ENCODE data around the gene TMEM150B. TPM values are rescaled to one million over a fixed set of nuclear protein-coding genes. Genes with fewer than 3 reads are reported as not detected.

Gene TMEM150B
- total and polyA plus RNA-seq, 7 experiments from 2014 or later = 0.44 to 10.3 (median 0.71) TPM; not detected in 3

GRCh38 chr19:55316646-55317045, 8.5 kb downstream of the TMEM150B start:
- H3K9me3 Mint-ChIP-seq = no peaks in the 10 kb centered on the region
- H3K36me3 Mint-ChIP-seq = no peaks in the 10 kb centered on the region
- Histone ChIP-seq H3K36me3 (ENCODE audit: control insufficient read depth in 2 of 3, insufficient read depth in 3 of 3, low read length in 3 of 3) (no peaks in the 10 kb centered on the region), H3K9me3 (ENCODE audit: control insufficient read depth in 2 of 3, low read length in 3 of 3) (no peaks in the 10 kb centered on the region), H3K27me3 (ENCODE audit: control insufficient read depth in 2 of 2, insufficient read depth in 2 of 2, low read length in 2 of 2) (no peaks in the 10 kb centered on the region), H3K27ac (ENCODE audit: low read depth, low read length) (no peak overlapping the region), H3K4me3 (ENCODE audit: low read length) (no peak overlapping the region), H3K4me1 (ENCODE audit: control insufficient read depth in 2 of 2, insufficient read depth in 2 of 2, low read length in 2 of 2) (no peaks in the 10 kb centered on the region)
- peaks cover 0 to under 1% (median 0%) of the 10 kb centered on the region in 5 donors for H3K27me3 Mint-ChIP-seq
- peaks cover 0 to 3% (median 0%) of the 10 kb centered on the region in 7 donors for H3K4me1 Mint-ChIP-seq
- no peak for DNase-seq
- ChIA-PET POLR2A (no interaction called here), CTCF (no interaction called here)
- ATAC-seq = no peak
- H3K27ac Mint-ChIP-seq = no peak overlapping the region
- H3K4me3 Mint-ChIP-seq = no peak overlapping the region
- intact Hi-C loops (cut with micrococcal nuclease) = no loop called here

GRCh38 chr19:55315956-55316525, 9.1 kb downstream of the TMEM150B start:
- Histone ChIP-seq H3K27ac (ENCODE audit: low read depth, low read length) (no peak overlapping the region), H3K4me3 (ENCODE audit: low read length) (no peak overlapping the region), H3K4me1 (ENCODE audit: control insufficient read depth in 2 of 2, insufficient read depth in 2 of 2, low read length in 2 of 2) (no peaks in the 10 kb centered on the region), H3K9me3 (ENCODE audit: control insufficient read depth in 2 of 3, low read length in 3 of 3) (no peaks in the 10 kb centered on the region), H3K27me3 (ENCODE audit: control insufficient read depth in 2 of 2, insufficient read depth in 2 of 2, low read length in 2 of 2) (no peaks in the 10 kb centered on the region), H3K36me3 (ENCODE audit: control insufficient read depth in 2 of 3, insufficient read depth in 3 of 3, low read length in 3 of 3) (no peaks in the 10 kb centered on the region)
- Mint-ChIP-seq H3K27ac (no peak overlapping the region), H3K9me3 (no peaks in the 10 kb centered on the region), H3K4me3 (no peak overlapping the region), H3K36me3 (no peaks in the 10 kb centered on the region), H3K27me3 (no peaks in the 10 kb centered on the region), H3K4me1 (peaks cover 0 to 2% (median 0%) of the 10 kb centered on the region in 7 donors)
- intact Hi-C loops (cut with micrococcal nuclease) = no loop called here
- POLR2A ChIA-PET = no interaction called here
- ATAC-seq (no peak), DNase-seq (no peak)
- CTCF ChIA-PET = no interaction called here

GRCh38 chr19:55314396-55314795, 10.7 kb downstream of the TMEM150B start:
- no peak for DNase-seq
- peaks cover 0 to 2% (median 0%) of the 10 kb centered on the region in 7 donors for H3K4me1 Mint-ChIP-seq
- no peaks in the 10 kb centered on the region for H3K9me3 ChIP-seq (ENCODE audit: control insufficient read depth in 2 of 3, low read length in 3 of 3)
- ChIA-PET CTCF (no interaction called here), POLR2A (no interaction called here)
- intact Hi-C loops (cut with micrococcal nuclease) = no loop called here
- no peaks in the 10 kb centered on the region for H3K36me3 ChIP-seq (ENCODE audit: control insufficient read depth in 2 of 3, insufficient read depth in 3 of 3, low read length in 3 of 3)
- H3K27ac Mint-ChIP-seq = no peak overlapping the region
- H3K36me3 Mint-ChIP-seq = no peaks in the 10 kb centered on the region
- H3K27me3 Mint-ChIP-seq = no peaks in the 10 kb centered on the region
- H3K4me3 Mint-ChIP-seq = no peak overlapping the region
- no peaks in the 10 kb centered on the region for H3K27me3 ChIP-seq (ENCODE audit: control insufficient read depth in 2 of 2, insufficient read depth in 2 of 2, low read length in 2 of 2)
- no peak for ATAC-seq
- H3K9me3 Mint-ChIP-seq = no peaks in the 10 kb centered on the region
- H3K27ac ChIP-seq (ENCODE audit: low read depth, low read length) = no peak overlapping the region
- no peak overlapping the region for H3K4me3 ChIP-seq (ENCODE audit: low read length)
- H3K4me1 ChIP-seq (ENCODE audit: control insufficient read depth in 2 of 2, insufficient read depth in 2 of 2, low read length in 2 of 2) = no peaks in the 10 kb centered on the region

GRCh38 chr19:55312621-55313512, 12.3 kb downstream of the TMEM150B start:
- no peak overlapping the region for H3K4me3 ChIP-seq (ENCODE audit: low read length)
- no peak for ATAC-seq
- H3K4me3 Mint-ChIP-seq = no peak overlapping the region
- H3K9me3 Mint-ChIP-seq = no peaks in the 10 kb centered on the region
- H3K36me3 ChIP-seq (ENCODE audit: control insufficient read depth in 2 of 3, insufficient read depth in 3 of 3, low read length in 3 of 3) = no peaks in the 10 kb centered on the region
- H3K36me3 Mint-ChIP-seq = no peaks in the 10 kb centered on the region
- no peak for DNase-seq
- H3K4me1 ChIP-seq (ENCODE audit: control insufficient read depth in 2 of 2, insufficient read depth in 2 of 2, low read length in 2 of 2) = no peaks in the 10 kb centered on the region
- ChIA-PET CTCF (interaction anchor here (1.3 kb wide), 1 partner anchor 11 kb away, joined by 8 read pairs; no protein-coding TSS in a partner anchor), POLR2A (no interaction called here)
- H3K4me1 Mint-ChIP-seq = peaks cover 0 to 2% (median 0%) of the 10 kb centered on the region in 7 donors
- H3K9me3 ChIP-seq (ENCODE audit: control insufficient read depth in 2 of 3, low read length in 3 of 3) = no peaks in the 10 kb centered on the region
- no peak overlapping the region for H3K27ac ChIP-seq (ENCODE audit: low read depth, low read length)
- peak overlapping the region in 1 of 9 donors; percentile 63 for H3K27ac Mint-ChIP-seq
- intact Hi-C loops (cut with micrococcal nuclease) = no loop called here
- H3K27me3 Mint-ChIP-seq = no peaks in the 10 kb centered on the region
- no peaks in the 10 kb centered on the region for H3K27me3 ChIP-seq (ENCODE audit: control insufficient read depth in 2 of 2, insufficient read depth in 2 of 2, low read length in 2 of 2)

- Histone ChIP-seq H3K27me3 (ENCODE audit: control insufficient read depth in 2 of 2, insufficient read depth in 2 of 2, low read length in 2 of 2) (no peaks in the 10 kb centered on the region), H3K36me3 (ENCODE audit: control insufficient read depth in 2 of 3, insufficient read depth in 3 of 3, low read length in 3 of 3) (no peaks in the 10 kb centered on the region), H3K9me3 (ENCODE audit: control insufficient read depth in 2 of 3, low read length in 3 of 3) (no peaks in the 10 kb centered on the region), H3K4me1 (ENCODE audit: control insufficient read depth in 2 of 2, insufficient read depth in 2 of 2, low read length in 2 of 2) (no peaks in the 10 kb centered on the region), H3K4me3 (ENCODE audit: low read length) (no peak overlapping the region), H3K27ac (ENCODE audit: low read depth, low read length) (no peak overlapping the region)
- no peaks in the 10 kb centered on the region for H3K9me3 Mint-ChIP-seq
- no peaks in the 10 kb centered on the region for H3K36me3 Mint-ChIP-seq
- no peak overlapping the region for H3K4me3 Mint-ChIP-seq
- no peaks in the 10 kb centered on the region for H3K27me3 Mint-ChIP-seq
- H3K27ac Mint-ChIP-seq = no peak overlapping the region
- POLR2A ChIA-PET = no interaction called here
- DNase-seq (no peak), ATAC-seq (no peak)
- H3K4me1 Mint-ChIP-seq = peaks cover 0 to 2% (median 0%) of the 10 kb centered on the region in 7 donors
- CTCF ChIA-PET = no interaction called here
- intact Hi-C loops (cut with micrococcal nuclease) = no loop called here
These were observed 13.3 kb downstream of the TMEM150B start for GRCh38 chr19:55311797-55312196.

- intact Hi-C loops (cut with micrococcal nuclease) = no loop called here
- H3K27me3 Mint-ChIP-seq = no peaks in the 10 kb centered on the region
- POLR2A ChIA-PET = no interaction called here
- Histone ChIP-seq H3K36me3 (ENCODE audit: control insufficient read depth in 2 of 3, insufficient read depth in 3 of 3, low read length in 3 of 3) (no peaks in the 10 kb centered on the region), H3K27ac (ENCODE audit: low read depth, low read length) (no peak overlapping the region), H3K4me3 (ENCODE audit: low read length) (no peak overlapping the region), H3K4me1 (ENCODE audit: control insufficient read depth in 2 of 2, insufficient read depth in 2 of 2, low read length in 2 of 2) (no peaks in the 10 kb centered on the region), H3K27me3 (ENCODE audit: control insufficient read depth in 2 of 2, insufficient read depth in 2 of 2, low read length in 2 of 2) (no peaks in the 10 kb centered on the region), H3K9me3 (ENCODE audit: control insufficient read depth in 2 of 3, low read length in 3 of 3) (no peaks in the 10 kb centered on the region)
- H3K9me3 Mint-ChIP-seq = no peaks in the 10 kb centered on the region
- no peaks in the 10 kb centered on the region for H3K36me3 Mint-ChIP-seq
- H3K4me1 Mint-ChIP-seq = peaks cover 0 to 2% (median 0%) of the 10 kb centered on the region in 7 donors
- no peak overlapping the region for H3K27ac Mint-ChIP-seq
- DNase-seq (no peak), ATAC-seq (no peak)
- no peak overlapping the region for H3K4me3 Mint-ChIP-seq
- CTCF ChIA-PET = no interaction called here
These were observed 13.7 kb downstream of the TMEM150B start for GRCh38 chr19:55311397-55311796.

GRCh38 chr19:55310498-55310897, 14.6 kb downstream of the TMEM150B start:
- Histone ChIP-seq H3K4me3 (ENCODE audit: low read length) (no peak overlapping the region), H3K9me3 (ENCODE audit: control insufficient read depth in 2 of 3, low read length in 3 of 3) (no peaks in the 10 kb centered on the region), H3K4me1 (ENCODE audit: control insufficient read depth in 2 of 2, insufficient read depth in 2 of 2, low read length in 2 of 2) (no peaks in the 10 kb centered on the region), H3K27me3 (ENCODE audit: control insufficient read depth in 2 of 2, insufficient read depth in 2 of 2, low read length in 2 of 2) (no peaks in the 10 kb centered on the region), H3K27ac (ENCODE audit: low read depth, low read length) (no peak overlapping the region), H3K36me3 (ENCODE audit: control insufficient read depth in 2 of 3, insufficient read depth in 3 of 3, low read length in 3 of 3) (no peaks in the 10 kb centered on the region)
- Mint-ChIP-seq H3K9me3 (no peaks in the 10 kb centered on the region), H3K27me3 (no peaks in the 10 kb centered on the region), H3K4me3 (no peak overlapping the region), H3K4me1 (peaks cover 0 to 4% (median 2%) of the 10 kb centered on the region in 7 donors), H3K27ac (no peak overlapping the region), H3K36me3 (peaks cover 0 to under 1% (median 0%) of the 10 kb centered on the region in 5 donors)
- ChIA-PET POLR2A (no interaction called here), CTCF (no interaction called here)
- DNase-seq = no peak
- intact Hi-C loops (cut with micrococcal nuclease) = no loop called here
- no peak for ATAC-seq

All from naive thymus-derived CD4-positive, alpha-beta T cell (primary cell).